Right cardiac atrium (tissue), 5 donors: ENCODE measurements around the gene HLCS. TPM values are rescaled to one million over a fixed set of nuclear protein-coding genes. Genes with fewer than 3 reads are reported as not detected.

Experiments used
- ATAC-seq, 2 donors: fragments of 200-7000 bp; cut with Tn5 transposase; one replicate each; pipeline versions ENCODE4 v1.8.0 to v1.9.1; 2020; ENCODE audit warnings: moderate library complexity in 2 of 2, mild to moderate bottlenecking in 1 of 2
- DNase-seq, 3 donors: peaks; one replicate each; pipeline ENCODE4 v3.0.0-alpha.2; 2020
- H3K27ac ChIP-seq: one replicate; pipeline ENCODE4 v1.5.1; 2013; ENCODE audit warnings: mild to moderate bottlenecking, low read length, control low read depth, moderate library complexity
- H3K27me3 ChIP-seq: one replicate; pipeline ENCODE4 v1.6.1; 2013; ENCODE audit not compliant: control insufficient read depth, insufficient read depth
- H3K4me1 ChIP-seq: one replicate; pipeline ENCODE4 v1.6.1; 2013; ENCODE audit warnings: low read length; ENCODE audit not compliant: control insufficient read depth, insufficient read depth
- H3K4me3 ChIP-seq: one replicate; pipeline ENCODE4 v1.5.1; 2013; ENCODE audit warnings: low read length, control low read depth
- H3K9me3 ChIP-seq: one replicate; pipeline ENCODE4 v1.6.1; 2013; ENCODE audit warnings: low read length; ENCODE audit not compliant: control insufficient read depth
- WGBS: extraction: QIAGEN DNeasy Blood & Tissue Kit; methylation state at CpG from one replicate; pipeline ENCODE4 v1.1.7; 2013; 5-methylcytosine and 5-hydroxymethylcytosine counted together
- intact Hi-C, 4 donors: fragments of 100-400 bp; cut with DNase I; formaldehyde crosslinking; loops; one replicate each; pipeline versions ENCODE4 v1.11.0 to v1.14.0; 2022 to 2023
- polyA plus RNA-seq: library from polyadenylated mRNA; stranded (reverse); fragments of 200-250 nt; gene quantifications from one replicate; pipeline ENCODE4 v1.2.3, GENCODE V29; 2013
- total RNA-seq, 4 donors: library from RNA; stranded (reverse); fragmentation: NEBNext Ultra II Directional; extraction: Animal tissue kit (Norgen Biotek cat#: 25700); gene quantifications; one replicate each; pipeline ENCODE4 v1.2.1, GENCODE V29; 2021
- donor health status: healthy with polysubstance abuse.
- donor health status: DM: no; HTN: yes; CAD: no.
- donor health status: DM: no; HTN: no; CAD: no.
- donor health status: DM: no; HTN: yes; CAD: no; lungs with severe emphysema.
- donor health status: DM: yes; HTN: yes; CAD: no.

The HLCS gene
- total and polyA plus RNA-seq, 5 donors, result 3.5 to 11.4 (median 8.2) TPM

DNA sequence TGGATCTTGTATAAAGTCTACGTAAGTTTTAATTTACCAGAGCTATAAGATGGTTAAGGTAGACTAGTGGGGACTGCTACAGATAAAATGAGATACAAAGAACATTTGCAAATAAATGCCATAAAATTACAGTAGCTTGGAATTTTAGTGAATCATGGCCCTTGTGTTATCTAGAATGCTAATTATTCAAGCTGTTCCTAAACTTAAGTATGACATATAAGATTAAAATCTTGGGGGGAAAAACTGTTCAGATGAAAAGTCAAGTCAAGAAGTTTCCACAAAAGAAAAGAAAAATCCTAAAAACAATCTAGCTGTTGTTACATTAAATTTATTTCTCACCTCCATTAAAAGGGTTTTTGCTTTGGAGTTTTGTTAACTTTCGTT, 215.9 kb downstream of the HLCS start:
- Histone ChIP-seq H3K4me3 (no peak overlapping the region), H3K27ac (no peak overlapping the region), H3K9me3 (no peaks in the 10 kb centered on the region), H3K4me1 (no peaks in the 10 kb centered on the region), H3K27me3 (no peaks in the 10 kb centered on the region)
- intact Hi-C loops, result no loop called here
- DNase-seq, result no peak
- 93% methylated on average over 2 of the region's 2 CpGs for WGBS
- no peak for ATAC-seq

GRCh38 chr21:36749935-36750575, 216.4 kb downstream of the HLCS start:
- Histone ChIP-seq H3K27ac (no peak overlapping the region), H3K9me3 (no peaks in the 10 kb centered on the region), H3K4me1 (no peaks in the 10 kb centered on the region), H3K4me3 (no peak overlapping the region), H3K27me3 (no peaks in the 10 kb centered on the region)
- ATAC-seq (peak; percentile 53 to 57), DNase-seq (no peak)
- 68% methylated on average over 14 of the region's 14 CpGs for WGBS
- intact Hi-C loops, result loop anchor here in 1 of 4 donors (10.0 kb wide), 1 partner anchor 175 kb away; no protein-coding TSS in a partner anchor

GRCh38 chr21:36747815-36748383, 218.6 kb downstream of the HLCS start:
- peak; percentile 43 to 85 (median 81) for DNase-seq

DNA sequence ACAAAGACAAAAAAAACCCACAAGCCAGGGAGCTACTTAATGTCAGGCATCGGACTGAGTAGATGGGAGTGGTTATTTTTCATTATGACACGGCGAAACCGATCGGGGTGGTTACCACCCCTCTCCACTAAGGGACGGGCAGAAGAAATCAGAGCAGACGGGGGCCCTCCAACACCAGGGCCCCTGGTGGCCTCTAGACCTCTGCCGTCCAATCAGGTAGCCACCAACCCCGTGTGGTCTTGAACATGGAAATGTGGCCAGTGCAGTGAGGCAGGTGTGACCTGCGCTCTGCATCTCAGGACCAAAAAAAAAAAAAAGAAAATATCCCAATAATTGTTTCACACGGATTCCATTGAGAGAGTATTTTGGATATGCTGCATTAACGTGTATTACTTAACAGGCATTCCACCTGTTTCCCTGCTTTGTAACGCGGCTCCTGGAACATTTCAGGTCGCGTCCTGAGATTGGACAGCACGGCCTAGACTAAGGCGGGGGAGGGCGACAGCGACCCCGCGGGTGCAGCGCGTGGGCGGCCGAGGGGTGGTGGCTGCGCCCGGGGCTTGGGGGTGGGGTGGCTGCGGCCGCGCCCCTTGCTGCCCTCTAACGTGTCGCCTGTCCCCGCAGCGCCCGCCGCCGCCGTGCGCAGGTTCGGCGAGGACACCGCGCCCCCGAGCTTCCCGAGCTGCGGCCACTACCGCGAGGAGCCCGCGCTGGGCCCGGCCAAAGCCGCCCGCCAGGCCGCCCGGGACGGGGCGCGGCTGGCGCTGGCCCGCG, 219.2 kb downstream of the HLCS start:
- DNase-seq (no peak), ATAC-seq (peak; percentile 17 to 19)
- Histone ChIP-seq H3K4me1 (no peaks in the 10 kb centered on the region), H3K27me3 (no peaks in the 10 kb centered on the region), H3K4me3 (peak overlapping the region; percentile 76), H3K27ac (no peak overlapping the region), H3K9me3 (no peaks in the 10 kb centered on the region)
- intact Hi-C loops, result loop anchor here in 1 of 4 donors (10.0 kb wide), 1 partner anchor 178 kb away; no protein-coding TSS in a partner anchor
- WGBS, result 10% methylated on average over 62 of the region's 62 CpGs

More at GRCh38 chr21:36747815-36748383, 218.6 kb downstream of the HLCS start:
- no peaks in the 10 kb centered on the region for H3K27me3 ChIP-seq
- no peaks in the 10 kb centered on the region for H3K9me3 ChIP-seq
- peak; percentile 60 to 63 for ATAC-seq
- H3K27ac ChIP-seq, result no peak overlapping the region
- intact Hi-C loops, result loop anchor here in 1 of 4 donors (10.0 kb wide), 1 partner anchor 177 kb away; no protein-coding TSS in a partner anchor
- no peaks in the 10 kb centered on the region for H3K4me1 ChIP-seq
- H3K4me3 ChIP-seq, result peak overlapping the region; percentile 76
- 8% methylated on average over 80 of the region's 80 CpGs for WGBS

GRCh38 chr21:36745459-36745858, 221.0 kb downstream of the HLCS start:
- Histone ChIP-seq H3K27me3 (no peaks in the 10 kb centered on the region), H3K9me3 (no peaks in the 10 kb centered on the region), H3K4me1 (no peaks in the 10 kb centered on the region), H3K27ac (no peak overlapping the region), H3K4me3 (no peak overlapping the region)
- intact Hi-C loops, result loop anchor here in 1 of 4 donors (10.0 kb wide), 1 partner anchor 179 kb away; no protein-coding TSS in a partner anchor
- WGBS, result 91% methylated on average over 5 of the region's 5 CpGs
- no peak for ATAC-seq
- DNase-seq, result no peak

GRCh38 chr21:36744560-36745231, 221.8 kb downstream of the HLCS start:
- intact Hi-C loops, result loop anchor here in 1 of 4 donors (10.0 kb wide), 1 partner anchor 180 kb away; no protein-coding TSS in a partner anchor
- Histone ChIP-seq H3K4me1 (no peaks in the 10 kb centered on the region), H3K9me3 (no peaks in the 10 kb centered on the region), H3K27ac (no peak overlapping the region), H3K4me3 (no peak overlapping the region), H3K27me3 (no peaks in the 10 kb centered on the region)
- peak in 1 of 3 donors; percentile 52 for DNase-seq
- 55% methylated on average over 30 of the region's 30 CpGs for WGBS
- ATAC-seq, result peak; percentile 9 to 40

DNA sequence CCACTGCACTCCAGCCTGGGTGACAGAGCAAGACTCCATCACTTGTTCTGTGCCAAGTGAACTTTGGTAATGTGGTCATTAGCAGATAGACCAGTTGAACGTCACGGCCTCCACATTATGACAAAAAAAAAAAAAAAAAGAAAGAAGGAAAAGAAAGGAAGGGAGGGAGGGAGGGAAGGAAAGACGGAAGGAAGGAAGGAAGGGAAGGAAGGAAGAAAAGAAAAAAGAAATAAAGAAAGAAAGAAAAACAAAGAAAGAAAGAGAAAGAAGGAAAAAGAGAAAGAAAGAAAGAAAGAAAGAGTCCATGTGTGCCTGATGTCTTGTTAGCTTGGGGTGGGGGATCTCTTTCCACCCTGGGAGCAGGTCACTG, 222.3 kb downstream of the HLCS start:
- Histone ChIP-seq H3K27ac (no peak overlapping the region), H3K9me3 (no peaks in the 10 kb centered on the region), H3K4me3 (no peak overlapping the region), H3K4me1 (no peaks in the 10 kb centered on the region), H3K27me3 (no peaks in the 10 kb centered on the region)
- 91% methylated on average over 3 of the region's 3 CpGs for WGBS
- ATAC-seq (no peak), DNase-seq (no peak)
- intact Hi-C loops, result loop anchor here in 1 of 4 donors (10.0 kb wide), 1 partner anchor 181 kb away; no protein-coding TSS in a partner anchor

DNA sequence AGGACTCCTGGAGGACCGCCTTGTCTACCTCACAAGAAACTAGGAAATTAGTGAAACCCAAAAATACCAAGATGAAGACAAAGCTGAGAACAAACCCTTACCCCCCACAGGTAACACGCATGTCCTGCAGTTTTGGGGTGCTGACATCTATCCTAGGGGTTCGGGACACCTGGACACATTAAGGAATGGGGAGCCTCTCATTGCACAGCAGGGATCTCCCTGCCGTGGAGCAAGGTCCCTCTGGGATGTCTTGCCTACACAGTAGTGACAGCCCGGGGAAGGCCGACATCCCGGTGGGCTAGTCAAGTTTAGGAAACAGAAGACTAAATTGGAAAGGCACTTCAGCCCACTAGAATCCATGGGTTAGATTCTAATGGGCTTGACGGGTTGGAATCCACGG, 223.0 kb downstream of the HLCS start:
- Histone ChIP-seq H3K9me3 (no peaks in the 10 kb centered on the region), H3K27ac (no peak overlapping the region), H3K4me1 (no peaks in the 10 kb centered on the region), H3K4me3 (no peak overlapping the region), H3K27me3 (no peaks in the 10 kb centered on the region)
- WGBS, result 94% methylated on average over 9 of the region's 9 CpGs
- intact Hi-C loops, result loop anchor here in 1 of 4 donors (10.0 kb wide), 1 partner anchor 181 kb away; no protein-coding TSS in a partner anchor
- no peak for DNase-seq
- no peak for ATAC-seq

DNA sequence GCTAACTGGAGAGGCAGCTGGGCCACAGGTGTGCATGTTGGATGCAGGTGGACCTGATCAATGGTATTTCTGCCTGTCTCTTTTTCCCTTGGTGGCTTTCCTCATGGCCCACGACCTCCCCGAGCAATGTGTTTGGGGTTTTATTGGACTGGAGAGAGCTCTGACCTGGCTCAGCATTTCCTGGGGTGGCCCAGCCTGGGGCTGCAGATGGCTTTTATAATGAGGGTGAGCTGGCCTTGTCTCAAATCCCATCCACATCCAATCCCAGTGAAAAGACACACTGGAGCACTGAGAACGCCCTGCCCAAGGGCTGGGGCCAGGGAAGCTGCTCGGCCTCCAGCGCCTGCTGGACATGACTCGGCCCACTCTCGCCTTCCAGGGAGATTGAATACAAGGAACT, 223.5 kb downstream of the HLCS start:
- no peaks in the 10 kb centered on the region for H3K4me1 ChIP-seq
- H3K27me3 ChIP-seq, result no peaks in the 10 kb centered on the region
- H3K4me3 ChIP-seq, result no peak overlapping the region
- intact Hi-C loops, result loop anchor here in 1 of 4 donors (10.0 kb wide), 1 partner anchor 182 kb away; no protein-coding TSS in a partner anchor
- DNase-seq (no peak), ATAC-seq (no peak)
- no peak overlapping the region for H3K27ac ChIP-seq
- H3K9me3 ChIP-seq, result no peaks in the 10 kb centered on the region
- 96% methylated on average over 7 of the region's 7 CpGs for WGBS

DNA sequence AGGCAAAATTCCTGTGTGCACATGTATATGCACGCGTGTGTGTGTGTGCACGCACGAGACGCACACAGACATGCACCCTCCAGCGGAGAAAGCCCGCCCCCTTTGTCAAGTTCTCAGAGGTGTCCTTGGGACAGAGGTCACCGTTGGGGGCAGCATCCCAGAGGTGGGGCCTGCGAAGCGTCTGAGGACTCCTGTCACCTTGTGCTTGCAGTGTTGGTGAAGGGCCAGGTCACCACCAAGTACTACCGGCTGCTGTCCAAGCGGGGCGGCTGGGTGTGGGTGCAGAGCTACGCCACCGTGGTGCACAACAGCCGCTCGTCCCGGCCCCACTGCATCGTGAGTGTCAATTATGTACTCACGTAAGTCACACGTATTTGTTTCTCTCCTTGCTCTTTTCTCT, 225.0 kb downstream of the HLCS start:
- intact Hi-C loops, result loop anchor here in 1 of 4 donors (10.0 kb wide), 1 partner anchor 183 kb away; no protein-coding TSS in a partner anchor
- H3K27ac ChIP-seq, result no peak overlapping the region
- peak in 1 of 2 donors; percentile 11 for ATAC-seq

More for the DNA sequence above, 225.0 kb downstream of the HLCS start:
- Histone ChIP-seq H3K4me3 (no peak overlapping the region), H3K9me3 (no peaks in the 10 kb centered on the region), H3K4me1 (no peaks in the 10 kb centered on the region), H3K27me3 (no peaks in the 10 kb centered on the region)
- 91% methylated on average over 21 of the region's 21 CpGs for WGBS
- no peak for DNase-seq
